ENCODE results near the gene DVL1.

DVL1 gene

DNA sequence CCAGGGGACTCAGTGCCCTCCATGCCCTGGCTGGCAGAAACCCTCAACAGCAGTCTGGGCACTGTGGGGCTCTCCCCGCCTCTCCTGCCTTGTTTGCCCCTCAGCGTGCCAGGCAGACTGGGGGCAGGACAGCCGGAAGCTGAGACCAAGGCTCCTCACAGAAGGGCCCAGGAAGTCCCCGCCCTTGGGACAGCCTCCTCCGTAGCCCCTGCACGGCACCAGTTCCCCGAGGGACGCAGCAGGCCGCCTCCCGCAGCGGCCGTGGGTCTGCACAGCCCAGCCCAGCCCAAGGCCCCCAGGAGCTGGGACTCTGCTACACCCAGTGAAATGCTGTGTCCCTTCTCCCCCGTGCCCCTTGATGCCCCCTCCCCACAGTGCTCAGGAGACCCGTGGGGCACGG lies 21.0 kb downstream of the DVL1 start:
- Histone ChIP-seq H3K27me3 (ENCODE audit: control insufficient read depth, insufficient read depth, low read length) (no peaks in the 10 kb centered on the region), H3K4me2 (ENCODE audit: low read length) (no peak overlapping the region), H3K36me3 (ENCODE audit: insufficient read depth, low read length) (peaks cover 16% of the 10 kb centered on the region), H3K4me3 (ENCODE audit: low read length) (no peak overlapping the region), H3K4me1 (ENCODE audit: control insufficient read depth, insufficient read depth, low read length) (peaks cover 28% of the 10 kb centered on the region), H3K9ac (ENCODE audit: low read depth, low read length) (no peak overlapping the region), H3K9me3 (replicated peaks; ENCODE audit: low read length) (no peaks in the 10 kb centered on the region)

DNA sequence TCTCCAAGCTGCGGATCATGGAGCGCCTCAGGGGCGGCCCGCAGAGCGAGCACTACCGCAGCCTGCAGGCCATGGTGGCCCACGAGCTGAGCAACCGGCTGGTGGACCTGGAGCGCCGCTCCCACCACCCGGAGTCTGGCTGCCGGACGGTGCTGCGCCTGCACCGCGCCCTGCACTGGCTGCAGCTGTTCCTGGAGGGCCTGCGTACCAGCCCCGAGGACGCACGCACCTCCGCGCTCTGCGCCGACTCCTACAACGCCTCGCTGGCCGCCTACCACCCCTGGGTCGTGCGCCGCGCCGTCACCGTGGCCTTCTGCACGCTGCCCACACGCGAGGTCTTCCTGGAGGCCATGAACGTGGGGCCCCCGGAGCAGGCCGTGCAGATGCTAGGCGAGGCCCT lies 21.9 kb downstream of the DVL1 start:
- Histone ChIP-seq H3K36me3 (ENCODE audit: insufficient read depth, low read length) (peaks cover 16% of the 10 kb centered on the region), H3K9me3 (replicated peaks; ENCODE audit: low read length) (no peaks in the 10 kb centered on the region), H3K4me1 (ENCODE audit: control insufficient read depth, insufficient read depth, low read length) (peaks cover 34% of the 10 kb centered on the region), H3K4me2 (ENCODE audit: low read length) (no peak overlapping the region), H3K9ac (ENCODE audit: low read depth, low read length) (no peak overlapping the region), H3K4me3 (ENCODE audit: low read length) (no peak overlapping the region), H3K27me3 (ENCODE audit: control insufficient read depth, insufficient read depth, low read length) (no peaks in the 10 kb centered on the region)

DNA sequence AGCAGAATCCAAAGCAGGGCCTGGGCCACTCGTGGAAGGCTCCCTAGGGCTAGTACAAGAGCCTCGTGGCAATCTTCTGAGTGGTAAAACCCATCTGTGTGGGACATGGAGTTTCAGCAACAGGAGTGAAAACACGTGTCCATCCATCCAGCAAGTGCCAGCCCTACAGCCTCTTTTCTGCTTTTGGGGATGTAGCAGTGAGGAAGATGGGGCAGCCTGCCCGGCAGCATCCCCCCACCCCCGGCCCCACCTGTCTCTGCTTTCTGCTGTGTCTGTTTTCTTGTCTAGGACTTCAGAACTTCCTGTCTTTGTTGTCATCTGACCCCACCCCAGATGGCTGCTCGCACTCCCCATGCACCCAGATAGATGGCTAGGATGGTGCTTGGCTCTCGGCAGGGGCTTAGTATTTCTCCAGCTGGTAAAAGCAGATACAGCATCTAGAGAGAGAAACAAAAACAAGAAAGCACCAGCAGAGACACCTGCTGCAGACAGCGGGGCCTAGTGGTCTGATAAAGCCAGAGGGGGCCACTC lies 23.1 kb downstream of the DVL1 start:
- peak overlapping the region; percentile 95 for H3K9ac ChIP-seq (ENCODE audit: low read depth, low read length)
- peaks cover 16% of the 10 kb centered on the region for H3K36me3 ChIP-seq (ENCODE audit: insufficient read depth, low read length)
- H3K9me3 ChIP-seq (replicated peaks; ENCODE audit: low read length) = no peaks in the 10 kb centered on the region
- peak overlapping the region; percentile 99 for H3K4me3 ChIP-seq (ENCODE audit: low read length)
- H3K4me2 ChIP-seq (ENCODE audit: low read length) = peak overlapping the region; percentile 84
- H3K27me3 ChIP-seq (ENCODE audit: control insufficient read depth, insufficient read depth, low read length) = no peaks in the 10 kb centered on the region
- peaks cover 36% of the 10 kb centered on the region for H3K4me1 ChIP-seq (ENCODE audit: control insufficient read depth, insufficient read depth, low read length)

DNA sequence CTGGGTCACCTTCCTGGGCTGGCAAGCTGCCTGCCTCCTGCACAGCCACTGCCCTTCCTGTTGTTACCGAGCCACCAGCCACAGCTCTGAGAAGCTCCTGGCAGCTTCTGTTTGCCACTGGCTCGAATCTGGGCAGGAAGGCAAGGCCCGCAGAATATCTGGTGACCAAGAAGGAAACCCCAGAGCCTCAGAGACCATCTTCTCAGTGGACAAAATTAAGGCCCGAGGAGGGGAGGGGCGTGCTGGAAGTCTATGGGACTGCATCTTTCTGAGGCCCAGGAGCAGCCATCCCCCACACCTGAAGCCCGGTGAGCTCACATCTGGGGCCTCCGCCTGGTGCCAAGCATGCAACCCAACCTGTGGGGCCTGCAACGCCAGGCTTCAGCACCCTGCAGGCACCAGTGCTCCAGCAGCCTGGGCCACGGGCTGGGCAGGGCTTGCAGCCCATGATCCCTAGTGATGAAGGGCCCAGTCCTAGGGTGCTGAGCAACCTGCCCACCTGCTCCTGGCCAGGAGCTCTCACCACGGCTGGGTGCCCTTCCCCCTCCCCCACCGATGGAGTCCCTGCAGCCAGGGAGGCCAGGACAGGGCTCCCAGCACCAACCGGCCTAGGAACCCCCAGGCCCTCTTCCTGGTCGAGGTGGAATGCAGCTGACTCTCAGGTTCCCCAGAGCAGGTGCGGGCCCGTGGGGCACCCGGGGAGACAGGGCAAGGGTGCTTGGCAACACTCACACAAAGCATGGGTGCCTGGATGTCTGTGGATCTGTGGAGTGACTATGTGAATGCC lies 23.7 kb downstream of the DVL1 start:
- H3K4me1 ChIP-seq (ENCODE audit: control insufficient read depth, insufficient read depth, low read length) = peaks cover 36% of the 10 kb centered on the region
- H3K9ac ChIP-seq (ENCODE audit: low read depth, low read length) = peak overlapping the region; percentile 95
- peak overlapping the region; percentile 99 for H3K4me3 ChIP-seq (ENCODE audit: low read length)
- H3K36me3 ChIP-seq (ENCODE audit: insufficient read depth, low read length) = peaks cover 17% of the 10 kb centered on the region
- no peaks in the 10 kb centered on the region for H3K9me3 ChIP-seq (replicated peaks; ENCODE audit: low read length)
- no peaks in the 10 kb centered on the region for H3K27me3 ChIP-seq (ENCODE audit: control insufficient read depth, insufficient read depth, low read length)
- H3K4me2 ChIP-seq (ENCODE audit: low read length) = peak overlapping the region; percentile 84

DNA sequence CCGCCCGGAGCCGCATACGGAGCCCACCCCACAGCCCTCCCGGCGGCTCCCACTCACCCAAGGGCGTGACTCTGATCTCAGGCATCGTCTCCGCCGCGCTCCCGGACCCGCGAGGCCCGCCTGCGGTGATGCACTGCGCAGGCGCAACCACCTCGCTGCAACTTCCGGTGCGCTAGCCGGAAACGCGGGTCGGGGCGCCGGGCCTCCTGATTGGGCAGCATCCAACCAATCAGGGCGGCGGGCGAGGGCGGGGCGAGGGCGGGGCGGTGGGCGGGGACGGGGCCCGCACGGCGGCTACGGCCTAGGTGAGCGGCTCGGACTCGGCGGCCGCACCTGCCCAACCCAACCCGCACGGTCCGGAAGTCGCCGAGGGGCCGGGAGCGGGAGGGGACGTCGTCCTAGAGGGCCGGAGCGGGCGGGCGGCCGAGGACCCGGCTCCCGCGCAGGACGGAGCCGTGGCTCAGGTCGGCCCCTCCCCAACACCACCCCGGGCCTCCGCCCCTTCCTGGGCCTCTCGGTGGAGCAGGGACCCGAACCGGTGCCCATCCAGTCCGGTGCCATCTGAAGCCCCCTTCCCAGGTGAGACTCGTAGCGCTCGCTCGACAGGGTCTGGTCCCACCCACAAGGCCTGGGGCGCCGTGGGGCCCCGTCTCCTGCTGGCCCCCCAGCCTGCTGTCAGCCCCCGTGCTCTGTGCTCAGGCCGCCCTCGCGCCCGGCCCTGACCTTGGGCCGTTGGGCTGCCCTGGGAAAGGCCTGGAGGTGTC lies 24.5 kb downstream of the DVL1 start, which contains the start of the genes CPTP and INTS11:
TSS of gene CPTP (plus strand) at position 279 of the 764 bp plus-strand sequence. CDS start 2,109 bp downstream, outside the sequence.
TSS of gene INTS11 (minus strand) at position 137 of the 764 bp plus-strand sequence. CDS start at position 85, 52 bp downstream.
- H3K36me3 ChIP-seq (ENCODE audit: insufficient read depth, low read length) = peaks cover 25% of the 10 kb centered on the region
- H3K9me3 ChIP-seq (replicated peaks; ENCODE audit: low read length) = no peaks in the 10 kb centered on the region
- H3K4me1 ChIP-seq (ENCODE audit: control insufficient read depth, insufficient read depth, low read length) = peaks cover 34% of the 10 kb centered on the region
- H3K27me3 ChIP-seq (ENCODE audit: control insufficient read depth, insufficient read depth, low read length) = no peaks in the 10 kb centered on the region
- H3K4me2 ChIP-seq (ENCODE audit: low read length) = peak within 1 kb of the TSS; percentile 85
- H3K4me3 ChIP-seq (ENCODE audit: low read length) = peak within 1 kb of the TSS; percentile 99
- H3K9ac ChIP-seq (ENCODE audit: low read depth, low read length) = peak within 1 kb of the TSS; percentile 98

DNA sequence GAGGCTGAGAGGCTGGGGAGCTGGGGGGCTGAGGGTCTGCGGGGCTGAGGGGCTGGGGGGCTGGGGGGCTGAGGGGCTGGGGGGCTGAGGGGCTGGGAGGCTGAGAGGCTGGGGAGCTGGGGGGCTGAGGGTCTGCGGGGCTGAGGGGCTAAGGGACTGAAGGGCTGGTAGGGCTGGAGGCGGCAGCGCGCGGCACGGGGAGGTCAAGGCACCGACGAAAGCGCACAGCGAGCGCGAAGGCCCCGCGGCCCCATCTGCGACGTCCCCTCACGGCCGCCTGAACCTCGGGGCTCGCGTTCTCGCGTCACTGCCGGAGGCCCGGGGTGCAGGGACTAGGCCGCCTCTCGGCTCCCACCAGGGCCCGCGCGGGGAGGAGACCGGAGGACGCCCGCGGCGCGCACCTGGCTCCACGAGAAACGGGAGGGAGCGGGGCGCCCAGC lies 25.1 kb downstream of the DVL1 start:
- H3K9me3 ChIP-seq (replicated peaks; ENCODE audit: low read length) = no peaks in the 10 kb centered on the region
- peak overlapping the region; percentile 98 for H3K9ac ChIP-seq (ENCODE audit: low read depth, low read length)
- peak overlapping the region; percentile 85 for H3K4me2 ChIP-seq (ENCODE audit: low read length)
- H3K4me3 ChIP-seq (ENCODE audit: low read length) = peak overlapping the region; percentile 99
- peaks cover 31% of the 10 kb centered on the region for H3K36me3 ChIP-seq (ENCODE audit: insufficient read depth, low read length)
- peaks cover 35% of the 10 kb centered on the region for H3K4me1 ChIP-seq (ENCODE audit: control insufficient read depth, insufficient read depth, low read length)
- H3K27me3 ChIP-seq (ENCODE audit: control insufficient read depth, insufficient read depth, low read length) = no peaks in the 10 kb centered on the region

DNA sequence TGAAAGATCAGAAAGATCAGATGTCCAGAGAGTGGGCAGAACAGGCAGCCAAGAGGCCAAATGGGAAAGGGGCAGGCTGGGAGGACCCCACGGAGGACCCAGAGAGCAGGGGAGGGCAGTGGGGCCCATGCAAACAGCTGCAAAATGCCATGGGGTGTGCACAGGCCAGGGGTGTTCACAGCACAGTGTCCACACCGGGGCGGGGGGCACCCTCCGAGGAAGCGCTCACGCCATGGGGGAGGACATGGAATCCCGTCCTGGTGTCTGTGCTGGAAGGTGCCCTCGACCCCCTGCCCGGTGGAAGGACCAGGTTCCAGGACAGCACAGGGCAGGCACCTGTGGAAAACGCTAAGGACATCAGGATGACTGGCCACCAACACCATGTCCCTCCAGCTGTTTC lies 26.3 kb downstream of the DVL1 start:
- Histone ChIP-seq H3K4me3 (ENCODE audit: low read length) (no peak overlapping the region), H3K9ac (ENCODE audit: low read depth, low read length) (no peak overlapping the region), H3K4me1 (ENCODE audit: control insufficient read depth, insufficient read depth, low read length) (peaks cover 45% of the 10 kb centered on the region), H3K9me3 (replicated peaks; ENCODE audit: low read length) (no peaks in the 10 kb centered on the region), H3K27me3 (ENCODE audit: control insufficient read depth, insufficient read depth, low read length) (no peaks in the 10 kb centered on the region), H3K4me2 (ENCODE audit: low read length) (peak overlapping the region; percentile 71), H3K36me3 (ENCODE audit: insufficient read depth, low read length) (peaks cover 32% of the 10 kb centered on the region)

DNA sequence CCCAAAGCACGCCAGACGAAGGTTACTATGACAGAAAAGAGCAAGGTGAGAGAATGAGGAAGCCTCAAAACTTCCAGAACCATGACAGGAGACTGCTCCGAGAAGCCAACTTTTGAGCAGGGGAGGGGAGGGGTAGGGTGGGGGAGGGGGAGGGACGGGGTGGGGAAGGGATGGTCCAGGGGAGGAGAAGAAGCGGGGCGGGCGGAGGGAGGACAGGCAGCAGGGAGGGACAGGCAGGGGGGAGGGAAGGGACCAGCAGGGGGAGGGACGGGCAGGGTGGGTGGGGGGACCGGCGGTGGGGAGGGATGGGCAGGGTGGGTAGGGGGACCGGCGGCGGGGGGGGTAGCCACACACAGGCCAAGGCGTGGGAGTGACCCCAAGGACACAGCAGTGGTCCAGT lies 26.8 kb downstream of the DVL1 start:
- Histone ChIP-seq H3K36me3 (ENCODE audit: insufficient read depth, low read length) (peaks cover 30% of the 10 kb centered on the region), H3K9me3 (replicated peaks; ENCODE audit: low read length) (no peaks in the 10 kb centered on the region), H3K4me1 (ENCODE audit: control insufficient read depth, insufficient read depth, low read length) (peaks cover 51% of the 10 kb centered on the region), H3K27me3 (ENCODE audit: control insufficient read depth, insufficient read depth, low read length) (no peaks in the 10 kb centered on the region), H3K4me3 (ENCODE audit: low read length) (no peak overlapping the region), H3K9ac (ENCODE audit: low read depth, low read length) (no peak overlapping the region), H3K4me2 (ENCODE audit: low read length) (peak overlapping the region; percentile 15)

DNA sequence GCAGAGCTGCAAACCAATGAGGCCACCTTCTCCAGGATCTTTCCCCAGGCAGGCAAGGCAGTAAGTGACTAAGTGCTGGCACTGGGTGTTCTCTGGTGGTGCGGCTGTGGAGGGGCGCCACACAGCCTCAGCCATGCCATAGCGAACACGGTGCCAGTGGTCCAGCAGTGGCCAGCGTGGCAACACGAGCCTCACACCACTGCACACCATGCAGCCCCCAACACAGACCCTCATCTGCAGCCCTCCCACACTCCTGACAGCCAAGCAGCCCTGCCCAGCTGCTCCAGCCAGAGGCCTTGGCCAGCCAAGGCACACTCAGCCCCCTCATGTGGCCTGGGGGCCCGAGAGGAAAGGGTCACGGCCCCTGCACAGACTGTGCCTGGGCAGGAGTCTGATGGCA lies 27.7 kb downstream of the DVL1 start:
- peak overlapping the region; percentile 39 for H3K4me3 ChIP-seq (ENCODE audit: low read length)
- peaks cover 27% of the 10 kb centered on the region for H3K36me3 ChIP-seq (ENCODE audit: insufficient read depth, low read length)
- H3K9ac ChIP-seq (ENCODE audit: low read depth, low read length) = no peak overlapping the region
- H3K27me3 ChIP-seq (ENCODE audit: control insufficient read depth, insufficient read depth, low read length) = no peaks in the 10 kb centered on the region
- peaks cover 51% of the 10 kb centered on the region for H3K4me1 ChIP-seq (ENCODE audit: control insufficient read depth, insufficient read depth, low read length)
- H3K9me3 ChIP-seq (replicated peaks; ENCODE audit: low read length) = no peaks in the 10 kb centered on the region
- peak overlapping the region; percentile 62 for H3K4me2 ChIP-seq (ENCODE audit: low read length)

DNA sequence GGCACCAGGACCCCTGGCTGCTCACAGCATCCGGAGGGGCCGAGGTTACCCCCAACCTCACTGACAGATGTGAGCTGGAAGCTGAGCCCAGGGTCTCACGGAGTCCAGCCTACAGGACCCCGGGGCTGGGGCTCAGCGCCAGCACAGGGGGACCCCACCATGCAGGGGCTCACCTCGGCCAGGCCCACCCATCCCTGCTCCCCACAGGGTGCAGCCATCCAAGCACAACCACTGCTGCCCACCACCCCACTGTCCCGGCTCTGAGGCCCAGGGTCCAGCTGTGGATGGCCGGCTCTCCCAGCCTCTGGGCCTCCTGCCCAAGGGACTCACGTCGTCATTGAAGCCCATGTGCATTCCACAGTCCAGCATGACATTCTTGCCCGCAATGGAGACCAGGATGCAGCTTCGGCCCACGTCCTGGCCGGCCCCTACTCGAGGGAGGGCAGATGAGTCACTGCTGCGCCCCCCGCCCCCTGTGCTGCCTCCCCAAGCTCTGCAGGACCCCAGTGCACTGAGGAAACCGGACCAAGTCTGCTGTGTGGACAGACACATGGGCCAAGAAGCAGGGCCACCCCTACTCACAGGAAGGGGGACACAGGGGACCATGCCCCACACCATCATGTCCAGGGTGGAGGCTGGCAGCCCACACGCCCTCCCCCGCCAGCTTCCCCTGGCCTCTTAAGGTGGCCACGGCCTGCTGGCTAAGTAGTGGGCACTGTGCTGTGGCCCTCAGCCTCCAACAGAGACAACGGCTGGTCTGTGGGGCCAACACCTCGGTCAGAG lies 28.4 kb downstream of the DVL1 start:
- Histone ChIP-seq H3K27me3 (ENCODE audit: control insufficient read depth, insufficient read depth, low read length) (no peaks in the 10 kb centered on the region), H3K4me3 (ENCODE audit: low read length) (peak overlapping the region; percentile 39), H3K4me1 (ENCODE audit: control insufficient read depth, insufficient read depth, low read length) (peaks cover 49% of the 10 kb centered on the region), H3K4me2 (ENCODE audit: low read length) (peak overlapping the region; percentile 62), H3K9ac (ENCODE audit: low read depth, low read length) (no peak overlapping the region), H3K36me3 (ENCODE audit: insufficient read depth, low read length) (peaks cover 30% of the 10 kb centered on the region), H3K9me3 (replicated peaks; ENCODE audit: low read length) (no peaks in the 10 kb centered on the region)

DNA sequence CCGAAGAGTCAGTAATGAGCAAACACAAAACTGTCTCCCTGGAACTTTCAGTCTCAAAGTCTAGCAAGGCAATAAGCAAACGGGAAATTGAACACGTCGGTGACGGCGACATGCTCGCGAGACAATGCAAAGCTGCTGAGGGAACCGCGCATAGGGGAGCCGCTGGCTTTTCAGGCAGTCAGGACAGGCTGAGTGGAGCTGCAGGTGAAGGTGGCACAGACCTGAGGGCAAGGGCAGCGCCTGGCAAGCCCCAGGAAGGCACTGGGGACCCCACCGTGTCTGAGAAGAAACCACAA lies 29.6 kb downstream of the DVL1 start:
- Histone ChIP-seq H3K36me3 (ENCODE audit: insufficient read depth, low read length) (peaks cover 37% of the 10 kb centered on the region), H3K27me3 (ENCODE audit: control insufficient read depth, insufficient read depth, low read length) (no peaks in the 10 kb centered on the region), H3K9ac (ENCODE audit: low read depth, low read length) (no peak overlapping the region), H3K4me1 (ENCODE audit: control insufficient read depth, insufficient read depth, low read length) (peaks cover 43% of the 10 kb centered on the region), H3K4me2 (ENCODE audit: low read length) (no peak overlapping the region), H3K4me3 (ENCODE audit: low read length) (no peak overlapping the region), H3K9me3 (replicated peaks; ENCODE audit: low read length) (no peaks in the 10 kb centered on the region)
